ENCODE results near the gene KLF14.
"Not testable (repeated sequence)": the region's sequence is repeated elsewhere in the genome, so short reads cannot be mapped to it uniquely, and the experiment has no call there.

The KLF14 gene

DNA sequence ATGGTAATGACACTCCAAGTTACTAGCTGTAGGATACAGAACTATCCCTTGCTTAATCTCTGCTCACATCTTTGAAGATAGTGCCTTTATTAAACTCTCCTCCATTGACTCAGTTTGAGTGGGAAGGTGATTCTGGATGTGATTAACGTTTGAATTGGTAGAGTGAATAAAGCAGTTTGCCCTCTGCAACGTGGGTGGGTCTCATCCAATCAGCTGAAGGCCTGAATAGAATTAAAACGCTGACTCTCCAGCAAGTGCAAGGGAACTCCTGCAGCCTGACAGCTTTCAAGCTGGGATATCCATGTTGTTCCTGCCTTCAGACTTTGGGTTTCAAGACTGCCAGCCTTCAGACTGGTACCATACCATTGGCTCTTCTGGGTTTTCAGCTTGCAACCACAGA is 21.6 kb downstream of the KLF14 start:
- no peak for DNase-seq

- no peak for DNase-seq
Measured at GRCh38 chr7:130708766-130709165, 25.2 kb downstream of the KLF14 start.

DNA sequence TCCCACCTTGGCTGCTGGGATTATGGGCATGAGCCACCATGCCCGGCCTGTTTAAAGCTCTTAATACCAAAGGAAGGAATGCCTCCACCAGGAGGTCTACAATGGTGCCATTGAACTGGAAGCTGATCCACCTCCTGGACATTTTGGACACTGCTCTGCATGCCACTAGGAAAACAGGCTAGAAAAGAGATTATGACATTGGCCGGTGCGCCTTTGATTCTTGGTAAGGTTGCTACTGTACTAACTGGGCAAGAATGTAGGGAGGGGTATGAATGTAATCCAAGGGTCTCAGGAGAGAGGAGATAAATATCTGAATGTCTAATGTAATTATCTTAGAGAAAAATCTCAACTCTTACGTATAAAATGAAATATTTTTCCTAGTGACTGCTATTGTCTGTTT is 26.0 kb downstream of the KLF14 start:
- no peak for DNase-seq

DNA sequence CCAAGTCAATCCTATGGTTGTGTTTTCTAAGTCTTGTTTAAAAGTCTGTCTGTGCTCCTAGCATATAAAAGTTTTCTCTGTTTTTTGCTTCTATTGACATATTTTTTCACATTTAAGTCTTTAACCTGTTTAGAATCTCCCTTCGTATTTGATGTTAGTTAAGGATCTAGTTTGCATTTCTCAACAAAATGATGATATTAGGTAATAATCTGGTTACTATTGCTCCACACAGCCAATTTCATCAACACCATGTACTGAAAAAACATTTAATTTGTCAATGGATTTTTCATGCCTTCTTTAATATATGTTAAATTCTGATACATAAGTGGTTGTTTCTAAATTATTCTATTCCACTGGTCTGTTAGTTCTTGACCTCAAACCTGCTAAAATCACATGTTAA is 30.2 kb downstream of the KLF14 start:
- DNase-seq: peak; percentile 14 to 62

- DNase-seq: no peak
Measured at GRCh38 chr7:130701650-130702049, 32.4 kb downstream of the KLF14 start.

GRCh38 chr7:130700760-130701159 is 33.2 kb downstream of the KLF14 start:
- DNase-seq: no peak

- DNase-seq: no peak
Measured at GRCh38 chr7:130699686-130700085, 34.3 kb downstream of the KLF14 start.

GRCh38 chr7:130697820-130698219 is 36.2 kb downstream of the KLF14 start:
- no peak for DNase-seq

GRCh38 chr7:130695840-130696239 is 38.2 kb downstream of the KLF14 start:
- peak; percentile 35 to 63 for DNase-seq

- DNase-seq: not testable (repeated sequence)
Measured at GRCh38 chr7:130692396-130692795, 41.6 kb downstream of the KLF14 start.

GRCh38 chr7:130689683-130690082 is 44.3 kb downstream of the KLF14 start:
- no peak for DNase-seq

DNA sequence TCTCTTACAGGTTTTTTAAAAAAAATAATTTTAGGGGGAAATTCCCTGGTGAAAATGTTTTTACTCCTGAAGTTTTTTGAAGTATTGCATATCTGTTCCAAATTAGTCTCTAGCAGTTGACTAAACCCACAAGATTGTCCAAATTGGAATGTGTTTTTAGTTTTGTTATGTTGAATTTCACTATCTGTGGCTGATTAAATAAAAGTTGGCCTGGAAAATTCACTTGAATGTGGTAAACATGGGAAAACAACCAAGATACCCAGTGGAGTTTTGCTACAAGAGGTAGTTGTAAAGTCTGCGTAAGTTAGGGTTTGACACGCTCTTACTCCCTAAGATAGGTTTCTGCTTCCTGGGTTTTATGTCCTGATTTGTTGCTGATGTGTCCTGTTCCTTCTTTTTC is 51.0 kb downstream of the KLF14 start:
- DNase-seq: no peak

All from inflammatory macrophage treated with lipopolysaccharide for 1 hour (primary cell).